IPS-NIHi11 (cell line): Measurements from ENCODE around the gene PROM2.
"Not testable (repeated sequence)": the region's sequence is repeated elsewhere in the genome, so short reads cannot be mapped to it uniquely, and the experiment has no call there.

ENCODE experiments used
- DNase-seq: peaks from one replicate; pipeline ENCODE4 v3.0.0; 2012; ENCODE audit warnings: mixed read lengths, low spot score

PROM2 gene, protein sequence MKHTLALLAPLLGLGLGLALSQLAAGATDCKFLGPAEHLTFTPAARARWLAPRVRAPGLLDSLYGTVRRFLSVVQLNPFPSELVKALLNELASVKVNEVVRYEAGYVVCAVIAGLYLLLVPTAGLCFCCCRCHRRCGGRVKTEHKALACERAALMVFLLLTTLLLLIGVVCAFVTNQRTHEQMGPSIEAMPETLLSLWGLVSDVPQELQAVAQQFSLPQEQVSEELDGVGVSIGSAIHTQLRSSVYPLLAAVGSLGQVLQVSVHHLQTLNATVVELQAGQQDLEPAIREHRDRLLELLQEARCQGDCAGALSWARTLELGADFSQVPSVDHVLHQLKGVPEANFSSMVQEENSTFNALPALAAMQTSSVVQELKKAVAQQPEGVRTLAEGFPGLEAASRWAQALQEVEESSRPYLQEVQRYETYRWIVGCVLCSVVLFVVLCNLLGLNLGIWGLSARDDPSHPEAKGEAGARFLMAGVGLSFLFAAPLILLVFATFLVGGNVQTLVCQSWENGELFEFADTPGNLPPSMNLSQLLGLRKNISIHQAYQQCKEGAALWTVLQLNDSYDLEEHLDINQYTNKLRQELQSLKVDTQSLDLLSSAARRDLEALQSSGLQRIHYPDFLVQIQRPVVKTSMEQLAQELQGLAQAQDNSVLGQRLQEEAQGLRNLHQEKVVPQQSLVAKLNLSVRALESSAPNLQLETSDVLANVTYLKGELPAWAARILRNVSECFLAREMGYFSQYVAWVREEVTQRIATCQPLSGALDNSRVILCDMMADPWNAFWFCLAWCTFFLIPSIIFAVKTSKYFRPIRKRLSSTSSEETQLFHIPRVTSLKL

DNA sequence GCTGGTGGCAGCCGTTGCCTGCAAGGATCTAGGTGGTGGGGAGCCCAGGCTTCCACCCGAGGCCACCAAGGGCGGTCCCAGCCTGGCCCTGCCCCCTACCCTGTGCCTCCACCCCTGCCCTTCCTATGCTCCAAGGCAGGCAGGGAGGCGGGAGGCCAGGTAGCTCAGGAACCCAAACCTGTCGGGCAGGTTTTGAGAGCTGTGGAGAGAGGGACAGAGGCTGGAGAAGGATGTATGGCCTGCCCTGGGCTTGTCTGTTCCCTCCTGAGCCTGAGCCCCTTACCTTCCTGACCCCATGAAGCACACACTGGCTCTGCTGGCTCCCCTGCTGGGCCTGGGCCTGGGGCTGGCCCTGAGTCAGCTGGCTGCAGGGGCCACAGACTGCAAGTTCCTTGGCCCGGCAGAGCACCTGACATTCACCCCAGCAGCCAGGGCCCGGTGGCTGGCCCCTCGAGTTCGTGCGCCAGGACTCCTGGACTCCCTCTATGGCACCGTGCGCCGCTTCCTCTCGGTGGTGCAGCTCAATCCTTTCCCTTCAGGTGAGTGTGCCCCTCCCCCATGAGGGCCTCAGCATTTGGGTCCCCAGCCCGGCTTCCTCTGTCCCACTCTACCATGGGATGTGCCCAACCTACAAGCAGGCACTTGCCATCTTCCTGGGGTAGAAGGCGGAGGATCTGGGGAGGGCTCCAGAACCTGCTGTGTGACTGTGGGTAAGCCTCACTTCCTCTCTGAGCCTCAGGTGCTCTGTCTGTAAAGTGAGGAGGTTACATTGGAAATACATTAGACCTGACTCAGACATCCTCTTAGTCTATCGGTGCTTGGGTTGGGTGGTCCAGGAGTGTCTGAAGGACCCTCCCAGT, at the start of gene PROM2:
TSS of gene PROM2 (plus strand) at position 159 of the 860 bp plus-strand sequence. CDS start at position 296, 137 bp downstream.
- DNase-seq = peak; percentile 88

DNA sequence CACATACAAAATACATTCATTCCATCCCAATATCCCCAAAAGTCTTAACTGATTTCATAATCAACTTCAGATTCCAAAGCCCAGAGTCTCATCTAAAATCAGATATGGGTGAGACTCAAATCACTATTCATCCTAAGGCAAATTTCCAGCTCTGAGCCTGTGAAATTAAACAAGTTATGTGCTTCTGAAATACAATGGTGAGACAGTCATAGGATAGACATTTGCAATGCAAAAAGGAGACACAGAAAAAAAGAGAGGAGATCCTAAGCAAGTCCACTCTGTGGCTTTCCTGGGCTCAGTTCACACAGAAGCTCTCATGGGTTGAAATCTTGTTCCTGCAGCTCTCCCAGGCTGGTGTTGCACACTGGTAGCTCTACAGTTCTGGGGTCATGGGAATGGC, 48.6 kb upstream of the PROM2 start:
- no peak for DNase-seq

DNA sequence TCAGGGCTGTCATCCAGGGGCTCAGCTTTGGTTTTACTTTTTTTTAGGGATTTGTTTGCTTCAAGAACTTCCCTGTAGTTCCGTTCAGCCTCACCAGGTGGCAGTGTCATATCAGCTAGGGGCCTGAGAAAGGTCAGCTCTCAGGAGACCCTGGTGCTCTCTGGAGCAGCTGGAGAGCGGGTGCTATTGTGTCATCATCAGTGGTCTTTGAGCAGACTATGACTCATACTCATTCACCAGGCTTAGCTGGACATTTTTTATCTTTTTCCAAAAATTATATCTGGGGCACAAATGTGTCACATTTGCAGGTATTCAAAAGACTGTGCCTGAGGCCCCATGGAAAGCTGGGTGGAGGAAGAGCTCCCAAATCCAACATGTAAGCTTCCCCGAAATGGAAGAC, 42.5 kb upstream of the PROM2 start:
- peak; percentile 85 for DNase-seq

DNA sequence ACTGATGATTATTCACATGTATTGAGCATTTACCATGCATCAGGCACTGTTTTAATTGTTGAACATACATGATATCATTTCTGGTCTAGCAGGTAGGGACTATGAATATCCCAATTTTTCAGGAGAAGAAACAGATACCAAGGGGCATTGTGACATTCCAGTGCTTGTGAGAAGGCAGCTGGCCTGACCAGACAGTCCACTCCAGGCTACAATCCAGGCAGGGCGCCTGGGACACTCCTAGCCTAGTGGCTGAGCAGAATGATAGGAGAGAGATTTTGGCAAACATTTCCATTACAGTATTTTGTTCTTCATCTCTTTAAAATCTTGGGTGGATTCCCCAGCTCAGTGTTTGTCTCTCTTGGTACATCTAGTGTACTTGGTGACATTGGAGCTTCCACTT, 42.0 kb upstream of the PROM2 start:
- DNase-seq = no peak

DNA sequence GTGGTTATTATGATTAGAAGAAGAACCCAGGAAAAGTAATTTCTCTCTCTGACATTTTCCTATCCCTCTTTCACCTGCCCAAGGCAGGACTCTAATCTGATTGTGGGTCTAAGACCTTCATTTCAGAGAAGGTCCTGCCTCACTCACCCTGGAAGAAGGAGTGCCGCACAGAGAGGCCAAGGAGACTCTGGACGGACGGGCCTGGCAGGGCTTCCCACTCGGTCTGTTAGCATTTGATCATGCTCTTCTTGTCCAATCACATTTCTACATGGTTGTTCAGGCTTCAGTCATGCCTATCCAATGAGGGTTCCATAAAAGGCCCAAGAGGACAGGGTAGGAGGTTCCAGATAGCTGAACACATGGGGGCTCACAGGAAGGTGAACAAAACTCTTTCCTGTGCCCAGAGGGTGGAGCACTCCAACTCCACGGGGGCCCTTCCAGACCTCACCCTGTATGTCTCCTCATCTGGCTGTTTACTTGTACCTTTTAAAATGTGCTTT, 39.9 kb upstream of the PROM2 start:
- no peak for DNase-seq

DNA sequence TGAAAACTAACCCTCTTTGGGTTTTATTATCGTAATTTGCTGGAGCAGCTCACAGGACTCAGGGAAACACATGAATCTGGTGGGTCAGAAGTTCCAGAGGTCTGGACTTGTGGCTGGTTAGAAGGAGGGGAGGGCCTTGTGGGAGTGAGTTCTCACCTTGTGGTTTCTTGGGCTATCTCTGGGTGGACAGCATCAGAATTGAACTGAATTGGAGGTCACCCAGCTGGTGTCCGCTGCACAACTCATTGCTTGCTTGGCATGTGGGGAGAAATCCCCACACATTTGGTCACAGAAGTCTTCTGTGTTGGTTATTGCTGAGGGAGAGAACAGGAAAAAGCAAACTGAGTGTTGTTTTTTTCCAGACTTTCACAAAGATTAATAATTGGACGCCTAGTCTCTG, 39.4 kb upstream of the PROM2 start:
- DNase-seq = no peak

DNA sequence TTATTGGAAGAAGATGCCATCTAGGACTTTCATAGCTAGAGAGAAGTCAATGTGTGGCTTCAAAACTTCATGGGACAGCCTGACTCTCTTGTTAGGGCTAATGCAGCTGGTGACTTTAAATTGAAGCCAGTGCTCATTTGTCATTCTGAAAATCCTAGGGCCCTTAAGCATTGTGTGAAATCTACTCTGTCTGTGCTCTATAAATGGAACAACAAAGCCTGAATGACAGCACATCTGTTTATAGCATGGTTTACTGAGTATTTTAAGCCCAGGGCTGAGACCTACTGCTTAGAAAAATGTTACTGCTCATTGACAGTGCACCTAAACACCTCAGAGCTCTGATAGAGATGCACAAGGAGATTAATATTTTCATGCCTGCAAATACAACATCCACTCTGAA, 36.1 kb upstream of the PROM2 start:
- DNase-seq = no peak

DNA sequence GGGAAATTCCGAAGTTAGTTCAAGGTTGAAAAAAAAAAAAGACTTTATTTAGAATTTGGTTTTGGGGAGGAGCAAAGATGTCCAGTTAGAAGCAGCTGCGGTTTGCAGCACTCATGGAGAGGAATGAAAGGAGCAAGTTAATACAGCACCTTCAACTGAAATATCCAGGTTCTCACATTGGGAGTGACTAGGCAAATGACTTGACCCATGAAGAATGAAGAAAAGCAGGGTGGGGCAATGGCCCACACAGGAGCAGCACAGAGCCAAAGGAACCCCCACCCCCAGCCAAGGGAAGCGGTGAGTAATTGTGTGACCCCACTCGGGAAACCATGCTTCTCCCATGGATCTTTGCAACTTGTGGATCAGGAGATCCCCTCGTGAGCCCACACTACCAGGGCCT, 34.2 kb upstream of the PROM2 start:
- no peak for DNase-seq

DNA sequence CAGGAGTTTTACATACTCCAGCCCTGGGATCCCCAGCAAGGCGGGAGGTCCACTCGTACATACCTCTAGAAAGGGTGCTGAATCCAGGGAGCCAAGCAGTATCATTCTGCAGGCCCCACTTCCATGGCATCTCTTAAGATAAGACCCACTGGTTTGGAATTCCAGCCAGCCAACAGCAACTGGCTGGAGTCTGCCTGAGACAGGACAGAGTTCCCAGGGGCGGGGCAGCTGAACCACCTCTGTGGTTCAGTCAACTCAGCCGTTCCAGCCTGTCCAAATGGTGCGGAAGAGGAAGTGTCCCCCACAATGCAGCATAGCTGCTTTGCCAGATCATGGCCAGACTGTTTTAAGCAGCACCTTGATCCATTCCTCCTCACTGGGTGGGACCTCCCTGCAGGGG, 33.7 kb upstream of the PROM2 start:
- DNase-seq = no peak

DNA sequence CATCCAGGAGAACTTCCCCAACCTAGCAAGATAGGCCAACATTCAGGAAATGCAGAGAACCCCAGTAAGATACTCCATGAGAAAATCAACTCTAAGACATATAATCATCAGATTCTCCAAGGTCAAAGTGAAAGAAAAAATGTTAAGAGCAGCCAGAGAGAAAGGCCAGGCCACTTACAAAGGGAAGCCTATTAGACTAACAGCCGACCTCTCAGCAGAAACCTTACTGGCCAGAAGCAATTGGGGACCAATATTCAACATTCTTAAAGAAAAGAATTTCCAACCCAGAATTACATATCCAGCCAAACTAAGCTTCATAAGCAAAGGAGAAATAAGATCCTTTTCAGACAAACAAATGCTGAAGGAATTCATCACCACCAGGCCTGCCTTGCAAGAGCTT, 32.2 kb upstream of the PROM2 start:
- DNase-seq = not testable (repeated sequence)

DNA sequence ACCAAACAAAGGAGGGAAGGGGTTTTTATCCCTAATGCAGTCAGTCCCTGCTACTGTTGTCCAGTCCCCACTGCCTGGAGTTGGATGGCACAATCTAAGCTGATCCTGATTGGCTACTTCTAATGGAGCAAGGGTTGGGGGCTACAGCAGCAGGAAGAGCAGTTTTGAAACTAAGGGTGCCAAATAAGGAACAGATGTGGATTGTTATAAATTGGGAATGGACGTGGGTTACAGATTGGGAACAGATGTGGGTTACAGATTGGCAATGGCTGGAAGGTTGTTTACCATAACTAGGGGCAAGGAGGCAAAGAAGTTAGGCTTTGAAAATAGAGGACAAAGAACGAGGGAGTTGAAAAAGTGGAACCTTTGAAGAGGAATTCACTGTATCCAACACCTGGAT, 16.0 kb upstream of the PROM2 start:
- DNase-seq = no peak

DNA sequence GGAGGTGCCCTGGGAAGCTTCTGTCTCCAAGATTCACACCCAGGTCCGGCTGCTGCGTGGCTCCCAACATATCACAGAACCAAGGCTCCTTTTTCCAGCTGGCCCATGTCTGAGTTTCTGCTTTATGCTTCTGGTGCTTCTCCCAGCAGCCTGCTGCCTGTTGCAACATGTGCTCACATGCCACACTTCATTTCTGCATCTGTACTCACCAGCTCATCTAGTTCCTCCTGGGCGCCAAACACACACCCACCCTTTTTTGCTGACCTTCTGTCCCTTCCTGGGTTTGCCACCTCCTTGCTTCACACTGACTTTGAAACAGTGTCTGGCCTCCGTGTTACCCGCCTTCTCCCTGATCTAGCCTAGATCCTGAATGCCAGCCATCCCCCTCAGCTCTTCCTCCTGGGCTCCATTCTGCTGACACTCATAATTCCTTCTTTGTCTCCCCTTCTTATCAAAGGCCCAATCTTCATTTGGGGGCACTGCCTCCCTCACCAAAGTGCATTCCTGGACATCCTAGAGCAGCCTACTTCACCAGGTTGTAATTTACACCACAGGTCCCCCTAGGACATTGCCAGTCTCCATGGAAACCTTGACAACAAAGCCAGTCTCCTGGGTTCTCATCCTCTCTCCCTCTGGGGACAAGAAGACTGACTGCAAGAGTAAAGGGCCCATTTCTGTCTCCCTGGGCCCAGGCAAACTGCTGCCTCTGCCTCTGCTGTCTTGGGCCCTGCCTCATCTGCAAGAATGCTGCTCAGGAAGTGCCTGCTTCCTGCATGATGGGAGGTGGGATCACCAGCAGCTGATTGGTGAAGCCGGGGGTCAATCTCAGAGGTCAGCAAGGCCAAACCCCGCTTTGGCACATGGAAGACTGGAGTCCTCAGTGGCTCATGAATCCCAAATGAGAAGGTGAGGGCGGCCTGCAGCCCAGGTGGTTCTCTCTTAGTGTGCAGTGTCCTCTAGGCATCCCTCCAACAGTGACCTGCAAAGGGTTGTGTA, 13.9 kb upstream of the PROM2 start:
- DNase-seq = no peak

DNA sequence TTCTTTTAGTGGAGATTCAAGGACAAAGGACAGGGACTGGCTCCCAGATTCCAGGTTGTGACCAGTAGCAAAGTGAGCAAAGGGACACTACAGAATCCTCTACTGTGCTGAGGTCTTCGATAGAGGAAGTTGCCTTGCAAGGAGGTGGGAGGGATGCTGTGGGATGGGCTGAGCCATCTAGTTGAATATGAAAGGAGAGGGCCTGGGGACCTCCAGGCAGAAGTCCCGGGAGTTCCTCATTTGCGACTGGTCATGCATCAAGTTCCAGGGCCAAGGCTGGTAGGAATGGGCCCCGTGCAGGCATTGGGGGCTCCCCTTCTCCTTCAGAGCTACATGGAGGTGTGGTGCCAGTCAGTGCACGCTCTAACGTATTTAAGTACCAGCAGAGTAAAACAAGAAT, 12.6 kb upstream of the PROM2 start:
- DNase-seq = peak; percentile 40

DNA sequence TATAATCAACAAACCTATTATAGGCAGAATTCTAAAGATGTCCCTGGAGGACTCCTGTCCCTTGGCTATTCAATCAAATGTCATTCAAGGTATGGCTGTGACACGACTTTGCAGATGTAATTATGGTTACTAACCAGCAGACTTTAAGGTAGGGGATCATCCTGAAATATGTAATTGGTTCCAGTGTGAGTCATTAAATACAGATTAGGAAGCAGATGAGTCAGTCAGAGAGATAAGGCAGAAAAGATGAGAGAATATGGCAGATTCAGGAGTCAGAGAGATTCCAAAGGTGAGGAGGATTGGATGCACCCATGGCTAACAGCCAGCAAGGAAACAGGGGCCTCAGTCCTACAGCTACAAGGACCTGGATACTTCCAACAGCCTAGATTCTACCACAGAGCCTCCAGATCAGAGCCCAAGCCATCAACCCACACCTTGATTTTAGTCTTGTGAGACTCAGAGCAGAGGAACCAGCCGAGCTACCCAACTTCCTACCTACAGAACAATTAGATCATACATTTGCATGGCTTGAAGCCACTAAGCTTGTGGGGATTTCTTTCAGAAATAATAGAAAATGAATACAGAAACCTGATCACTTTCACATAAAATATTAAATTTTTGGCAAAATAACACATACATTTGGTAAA, 11.2 kb upstream of the PROM2 start:
- DNase-seq = no peak

DNA sequence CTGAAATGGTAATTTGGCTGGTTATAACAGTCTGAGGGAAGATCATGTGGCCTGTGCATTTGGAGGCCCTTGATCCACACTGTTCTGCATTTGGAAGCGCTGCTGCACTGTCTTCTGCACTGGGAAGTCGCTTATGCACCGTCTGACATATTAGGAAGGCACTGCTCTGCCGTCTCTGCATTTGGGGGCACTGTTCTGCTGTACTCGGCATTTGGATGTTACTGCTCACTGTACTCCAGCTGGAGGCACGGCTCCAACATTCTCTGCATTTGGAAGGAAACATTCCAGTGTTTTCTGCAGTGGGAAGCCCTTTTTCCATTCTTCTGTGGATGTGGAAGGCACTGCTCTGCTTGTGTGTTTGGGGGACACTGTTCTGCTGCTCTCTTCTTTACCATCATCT, 9.6 kb upstream of the PROM2 start:
- no peak for DNase-seq

DNA sequence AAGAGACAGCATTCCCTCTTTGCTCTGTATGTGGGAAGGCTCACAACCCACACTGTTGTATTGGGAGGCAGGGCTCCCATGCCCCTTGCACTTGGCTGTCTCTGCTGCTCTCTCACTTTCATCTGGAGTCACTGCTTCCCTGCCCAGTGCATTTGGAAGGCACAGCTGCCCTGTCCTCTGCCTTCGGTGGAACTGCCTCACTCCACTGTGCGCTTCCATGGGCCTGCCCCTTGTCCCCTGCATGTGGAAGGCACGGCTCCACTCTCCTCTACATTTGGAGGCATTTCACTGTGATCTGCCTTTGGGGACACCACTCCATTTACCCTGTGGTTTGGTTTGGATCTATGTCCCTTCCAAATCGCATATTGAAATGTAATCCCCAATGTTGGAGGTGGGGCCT, 9.1 kb upstream of the PROM2 start:
- DNase-seq = no peak

DNA sequence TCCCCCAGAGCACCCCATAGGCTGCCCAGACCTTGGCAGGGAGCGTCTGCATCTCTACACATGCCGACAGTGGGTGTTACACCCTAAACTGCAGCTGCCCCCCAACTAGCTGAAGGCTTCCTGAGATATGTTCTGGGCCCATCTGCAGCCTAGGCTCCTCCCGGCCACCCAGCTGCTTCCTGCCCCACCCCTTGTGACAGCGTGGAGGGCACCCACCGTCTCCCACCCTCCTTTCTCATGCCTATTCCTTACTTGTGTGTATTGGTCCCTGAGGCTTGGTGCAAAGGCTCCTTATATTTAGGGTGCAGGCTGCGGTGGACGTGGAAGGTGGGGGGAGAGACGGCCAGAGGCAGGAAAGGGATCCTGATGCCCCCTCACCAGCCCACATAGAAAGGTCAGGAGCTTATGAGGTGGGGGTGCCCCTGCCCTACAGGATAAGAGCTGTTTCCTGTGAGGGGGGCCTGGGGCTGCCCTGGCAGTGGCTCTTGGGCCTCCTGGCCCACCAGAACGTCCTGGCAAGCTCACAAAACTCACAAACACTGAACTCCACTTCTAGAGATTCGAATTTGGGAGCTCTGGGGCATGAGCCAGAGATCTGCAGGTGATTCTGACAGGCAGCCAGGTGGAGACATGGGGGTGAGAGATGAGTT, 7.3 kb upstream of the PROM2 start:
- DNase-seq = no peak

DNA sequence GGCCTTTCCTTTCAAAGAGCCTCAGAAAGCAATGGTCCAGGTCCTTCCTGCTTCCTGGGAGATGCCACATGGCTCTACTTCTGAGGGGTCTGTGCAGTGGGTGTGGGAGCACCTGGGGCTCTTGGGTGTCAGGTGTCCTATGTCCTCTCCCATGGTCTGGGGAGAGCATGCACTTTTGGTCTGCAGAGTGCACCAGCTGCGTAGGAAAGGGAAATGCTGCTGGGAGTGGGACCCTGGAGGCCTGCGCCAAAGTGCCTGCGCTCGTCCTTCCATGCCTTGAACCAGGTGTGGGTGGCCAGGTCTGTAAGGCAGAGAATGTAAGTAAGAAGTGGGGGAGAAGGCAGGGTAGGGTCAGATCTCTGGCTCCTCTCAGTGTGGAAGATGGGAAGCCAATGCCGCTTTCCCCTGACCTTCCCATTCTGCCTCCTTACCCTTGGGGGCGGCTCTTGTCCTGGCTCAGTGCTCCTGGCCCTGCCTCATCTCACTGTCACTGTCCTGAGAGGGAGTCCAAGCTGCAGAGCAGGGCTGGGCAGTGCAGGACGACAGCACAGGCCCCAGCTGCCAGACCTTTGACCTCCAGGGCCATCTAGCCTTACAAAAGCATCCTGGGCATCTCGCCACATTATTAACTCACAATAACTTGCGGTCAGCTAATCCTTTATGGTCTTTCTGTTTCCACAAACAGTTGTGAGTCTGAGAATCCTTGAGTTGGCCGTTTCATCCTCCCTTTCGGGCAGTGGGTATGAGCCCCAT, 6.6 kb upstream of the PROM2 start:
- DNase-seq = no peak
